T-helper 1 cell (primary cell): ENCODE measurements around the gene LRRC4.

Experiments used
- DNase-seq, 5 donors: peaks; one replicate each; pipeline ENCODE4 v3.0.0-alpha.2; 2012 to 2020
- total RNA-seq, 4 donors: gene quantifications; one replicate each; lab custom pipeline; 2026; lab: John Stamatoyannopoulos, UW

The LRRC4 gene
- 0.27 to 1.7 (median 0.42) reads per million in 4 donors for total RNA-seq

- peak in 1 of 5 donors; percentile 32 for DNase-seq
These were observed at the start of gene LRRC4 for GRCh38 chr7:128030654-128031611. Gene LRRC4 (minus strand): TSS chr7:128031437. CDS start chr7:128030640, 797 bp downstream.

DNA sequence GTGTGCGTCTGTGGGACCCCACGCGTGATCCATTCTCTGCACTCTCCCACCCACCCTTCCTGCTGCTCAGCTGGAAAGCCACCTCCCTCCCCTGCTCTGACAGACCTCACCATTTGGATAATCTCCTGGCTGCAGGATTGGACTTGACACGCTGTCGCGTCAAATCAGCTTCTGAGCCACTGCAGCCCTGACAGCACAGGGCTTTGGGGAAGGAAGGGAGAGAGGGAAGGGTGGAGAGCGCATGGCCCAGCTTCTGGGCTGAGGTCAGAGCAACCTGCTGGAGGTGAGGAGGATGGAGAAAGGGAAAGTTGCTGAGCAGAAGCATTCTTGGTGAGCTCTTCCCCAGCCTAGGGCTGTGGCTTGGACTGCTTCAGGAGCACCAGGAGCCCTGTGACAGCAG, 48.9 kb upstream of the LRRC4 start:
- DNase-seq, result no peak

GRCh38 chr7:128078309-128078708, 47.1 kb upstream of the LRRC4 start:
- no peak for DNase-seq

GRCh38 chr7:128076796-128077271, 45.6 kb upstream of the LRRC4 start:
- no peak for DNase-seq

DNA sequence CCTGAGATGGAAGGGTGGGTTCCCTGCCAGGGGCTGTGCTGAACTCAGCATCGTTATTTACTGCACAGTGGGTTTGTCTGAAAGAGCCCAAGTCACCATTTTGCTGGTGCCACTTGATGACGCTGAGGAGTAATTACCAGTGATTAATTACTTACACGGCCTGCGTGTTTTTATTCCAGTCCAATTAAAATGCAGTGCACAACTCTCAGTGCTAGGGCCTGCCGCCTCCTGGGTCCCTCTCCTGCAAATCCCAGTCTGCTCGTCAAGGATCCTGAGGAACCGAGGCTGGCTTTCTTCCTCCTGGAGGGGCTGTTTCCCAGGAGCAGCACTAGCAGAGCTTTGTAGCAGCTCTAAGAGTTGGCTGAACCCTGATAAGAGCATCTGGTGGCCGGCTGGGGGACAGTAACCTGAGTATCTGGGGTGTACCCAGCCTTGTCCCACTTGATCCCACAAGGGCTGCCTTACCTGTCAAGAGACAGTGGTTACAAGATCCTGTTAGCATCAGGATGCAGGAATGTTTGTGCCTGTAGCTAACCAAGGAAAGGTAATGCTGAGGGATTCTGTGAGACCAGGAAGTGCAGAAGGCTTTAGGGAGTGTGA, 45.1 kb upstream of the LRRC4 start:
- DNase-seq, result no peak

DNA sequence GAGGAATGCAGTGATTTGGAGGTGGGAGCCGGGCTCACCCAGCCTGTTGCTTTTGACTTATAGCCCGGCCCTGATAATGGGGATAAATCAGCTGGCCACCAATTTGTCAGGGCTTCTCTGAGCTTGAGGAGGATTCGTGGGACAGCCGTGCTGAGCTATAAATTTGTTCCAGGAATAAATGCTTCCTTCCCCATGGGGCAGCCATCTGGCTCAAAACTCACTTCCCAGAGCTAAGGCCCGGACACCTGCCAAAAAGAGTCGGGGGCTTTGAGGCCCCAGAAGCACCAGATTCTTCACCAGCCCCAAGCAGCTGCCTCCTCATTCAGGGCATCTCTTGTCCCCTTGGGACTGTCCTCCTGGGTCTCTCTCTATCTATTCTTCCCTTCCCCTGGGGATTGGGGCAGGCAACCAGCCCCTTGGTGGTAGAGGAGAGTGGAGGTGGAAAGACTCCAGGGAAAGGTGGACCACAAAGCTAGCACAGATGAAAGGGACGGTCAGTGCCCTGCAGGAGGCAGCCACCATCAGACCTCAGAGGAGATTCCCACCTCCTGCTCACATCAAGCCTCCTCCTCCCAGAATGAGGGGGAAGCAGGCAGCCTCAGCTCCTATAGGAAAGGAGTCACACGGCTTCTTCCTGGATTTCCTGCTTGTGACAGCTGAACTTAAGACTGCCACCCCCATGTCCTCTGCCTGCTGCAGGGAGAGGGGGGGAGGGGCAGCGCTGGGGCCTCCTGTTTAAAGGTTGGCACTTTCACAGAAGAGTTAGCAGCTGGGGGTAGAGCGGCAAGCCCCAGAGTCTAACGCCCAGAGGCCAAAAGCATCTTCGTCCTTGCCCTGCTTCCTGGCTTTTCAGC, 44.2 kb upstream of the LRRC4 start:
- no peak for DNase-seq

DNA sequence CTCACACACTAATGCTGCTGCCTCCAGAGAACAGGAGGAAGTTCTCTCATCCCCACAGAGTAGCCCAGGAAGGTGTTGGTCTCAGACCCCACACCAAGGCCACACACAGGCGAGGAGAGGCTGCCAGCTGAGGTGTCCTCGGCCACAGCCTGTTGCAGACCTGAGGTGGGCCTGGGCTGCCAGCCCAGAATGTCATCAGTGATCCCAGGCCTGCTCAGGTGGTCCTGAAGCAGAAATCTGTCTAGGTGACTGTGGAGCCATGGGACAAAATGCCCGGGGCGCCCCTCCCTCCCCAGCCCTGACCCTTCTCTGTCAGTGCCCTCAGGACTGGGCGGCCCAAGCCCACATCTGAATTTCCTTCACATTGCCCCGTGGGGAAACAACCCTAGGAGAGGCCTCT, 43.5 kb upstream of the LRRC4 start:
- DNase-seq, result no peak

DNA sequence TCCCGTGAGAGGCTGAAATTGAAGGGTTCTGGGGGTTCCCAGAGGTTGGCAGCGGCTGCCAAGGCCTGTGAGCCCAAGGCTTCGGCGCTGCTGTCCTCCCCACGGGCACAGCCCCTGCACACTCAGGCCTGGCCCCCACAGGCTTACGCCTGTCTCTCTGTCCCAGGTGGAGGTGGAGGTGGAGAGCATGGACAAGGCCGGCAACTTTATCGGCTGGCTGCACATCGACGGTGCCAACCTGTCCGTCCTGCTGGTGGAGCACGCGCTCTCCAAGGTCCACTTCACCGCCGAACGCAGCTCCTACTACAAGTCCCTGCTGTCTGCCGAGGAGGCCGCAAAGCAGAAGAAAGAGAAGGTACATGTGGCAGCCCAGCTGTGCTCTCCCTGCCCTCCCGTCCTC, 43.1 kb upstream of the LRRC4 start:
- no peak for DNase-seq

DNA sequence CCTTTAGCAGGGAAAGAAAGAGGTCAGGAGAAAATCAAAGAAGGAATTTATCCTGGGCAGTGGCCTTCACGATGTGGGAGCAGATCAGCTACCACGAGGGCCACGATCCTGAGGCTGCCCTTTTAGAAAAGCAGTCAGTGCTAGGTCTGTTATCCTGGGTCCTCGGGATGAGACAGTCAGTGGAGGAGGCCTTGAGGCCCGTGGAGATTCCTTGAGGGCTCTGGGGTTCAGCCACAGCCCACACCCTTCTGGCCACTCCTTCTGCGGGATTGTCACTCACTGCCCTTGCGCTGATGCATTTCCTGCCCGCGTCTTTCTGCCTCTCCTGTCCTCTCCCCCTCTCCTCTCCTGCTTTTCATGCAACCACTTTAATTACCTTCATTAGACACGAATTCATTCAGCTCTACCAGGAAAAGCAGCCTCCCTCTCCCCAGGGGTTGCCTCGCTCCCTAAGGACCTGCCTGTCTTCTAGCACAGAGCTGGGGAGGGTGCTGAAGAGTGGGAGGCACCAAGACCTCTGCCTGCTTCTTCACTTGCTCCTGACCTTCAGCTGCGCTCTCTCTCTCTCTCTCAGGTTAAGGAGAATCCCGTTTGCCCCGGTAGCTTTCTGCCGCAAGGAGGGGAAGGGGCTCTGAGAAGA, 42.6 kb upstream of the LRRC4 start:
- DNase-seq, result no peak

- no peak for DNase-seq
These were observed 40.6 kb upstream of the LRRC4 start for GRCh38 chr7:128071801-128072200.

DNA sequence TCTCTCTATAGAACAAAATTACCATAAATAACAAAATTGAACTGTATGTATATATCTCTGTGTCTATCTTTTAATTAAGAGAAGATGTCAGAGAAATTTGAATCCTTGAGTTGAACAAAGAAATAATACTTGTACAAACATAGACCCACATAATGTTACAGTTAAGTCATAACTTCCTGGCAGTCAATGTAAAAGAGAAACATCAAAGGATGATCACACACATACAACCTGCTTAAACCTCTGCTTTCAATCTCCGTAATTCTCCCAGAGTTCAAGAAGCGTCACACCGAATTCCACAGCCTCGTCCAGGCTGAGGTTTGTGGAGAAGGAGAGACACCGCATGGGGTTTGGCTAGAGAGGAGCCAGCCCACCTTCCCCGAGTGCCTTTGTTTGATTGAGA, 40.1 kb upstream of the LRRC4 start:
- DNase-seq, result no peak

DNA sequence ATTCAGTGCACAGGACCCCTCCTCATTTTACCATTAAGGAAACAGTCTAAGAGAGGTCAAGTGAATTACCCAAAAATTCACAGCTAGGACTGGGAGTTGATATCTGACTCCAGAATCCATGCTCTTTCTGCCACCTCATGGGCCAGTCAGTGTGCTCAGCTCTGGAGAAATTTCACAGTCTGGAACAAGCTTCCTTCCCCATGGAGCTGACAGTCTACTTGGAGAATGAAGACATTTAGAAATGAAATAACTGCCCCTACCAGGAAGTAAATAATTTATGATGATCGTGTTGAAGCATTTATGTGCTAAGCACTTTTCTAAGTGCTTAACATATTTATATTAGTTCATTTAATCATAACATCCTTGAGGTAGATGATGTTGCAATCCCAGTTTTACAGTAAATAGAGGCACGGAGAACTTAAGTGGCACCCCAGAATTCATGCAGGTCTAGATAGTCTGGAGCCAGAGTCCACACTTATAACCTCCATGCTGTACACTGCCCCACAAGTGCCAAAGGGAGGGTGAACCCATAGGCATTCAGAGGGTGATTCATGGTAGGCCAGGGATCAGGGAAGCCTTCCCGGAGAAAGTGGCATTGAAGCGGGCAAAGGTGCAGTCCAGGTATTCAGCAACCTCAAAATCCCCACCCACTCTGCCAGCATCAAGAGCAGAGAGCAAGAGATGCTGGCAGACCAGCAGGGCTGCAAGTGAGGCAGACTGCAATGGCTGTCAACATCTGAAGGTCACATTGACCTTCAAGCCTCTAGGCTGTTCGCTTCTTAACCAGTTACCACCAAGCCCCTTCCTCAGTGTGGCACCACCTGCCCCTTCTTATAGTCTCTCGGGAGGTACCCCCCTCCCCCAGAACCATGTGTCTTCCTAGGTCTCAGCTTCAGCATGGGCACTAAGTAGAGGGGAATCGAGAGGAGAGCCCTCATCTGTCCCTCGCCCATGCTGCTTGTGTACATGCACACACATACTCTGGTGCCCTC, 38.4 kb upstream of the LRRC4 start:
- no peak for DNase-seq

GRCh38 chr7:128068785-128069184, 37.5 kb upstream of the LRRC4 start:
- DNase-seq, result no peak

DNA sequence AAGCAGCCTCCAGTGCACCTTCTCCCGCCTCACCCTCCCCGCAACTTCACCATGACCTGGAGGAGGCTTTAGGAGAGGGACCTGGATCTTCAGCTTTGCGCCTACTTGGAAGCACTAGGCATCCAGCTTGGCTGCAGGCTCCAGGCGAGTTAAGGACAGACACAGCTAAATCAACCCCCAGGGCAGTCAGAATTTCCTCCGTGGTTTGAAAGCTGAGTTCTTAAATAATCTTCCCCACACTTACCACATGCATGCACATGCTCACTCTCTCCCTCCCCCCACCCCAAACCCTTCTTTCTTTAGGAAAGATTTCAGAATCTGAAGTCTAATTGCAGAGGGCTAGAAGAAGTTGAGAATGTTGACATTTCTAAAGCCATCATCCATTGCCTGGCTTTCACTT, 36.7 kb upstream of the LRRC4 start:
- no peak for DNase-seq

GRCh38 chr7:128066858-128067257, 35.6 kb upstream of the LRRC4 start:
- DNase-seq, result no peak

DNA sequence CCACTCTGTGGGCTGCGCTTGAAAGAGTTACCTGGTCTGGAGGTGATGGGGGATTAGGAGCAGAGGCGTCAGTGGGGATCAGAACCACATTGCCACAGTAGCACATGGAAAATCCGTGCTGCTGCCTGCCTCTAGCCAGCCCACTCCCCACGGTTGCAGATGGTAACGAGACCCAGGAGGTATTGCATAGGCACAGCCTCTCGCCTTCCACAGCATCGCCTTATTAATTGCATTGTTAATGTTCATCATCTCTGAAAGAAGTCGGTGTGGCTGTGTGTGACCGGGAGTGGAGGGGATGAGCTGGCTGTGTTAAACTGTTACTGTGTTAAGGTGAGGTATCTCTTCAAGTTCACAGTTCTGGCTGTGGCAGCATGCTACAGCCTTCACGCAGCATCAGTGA, 35.2 kb upstream of the LRRC4 start:
- no peak for DNase-seq

GRCh38 chr7:128065872-128066271, 34.6 kb upstream of the LRRC4 start:
- no peak for DNase-seq

DNA sequence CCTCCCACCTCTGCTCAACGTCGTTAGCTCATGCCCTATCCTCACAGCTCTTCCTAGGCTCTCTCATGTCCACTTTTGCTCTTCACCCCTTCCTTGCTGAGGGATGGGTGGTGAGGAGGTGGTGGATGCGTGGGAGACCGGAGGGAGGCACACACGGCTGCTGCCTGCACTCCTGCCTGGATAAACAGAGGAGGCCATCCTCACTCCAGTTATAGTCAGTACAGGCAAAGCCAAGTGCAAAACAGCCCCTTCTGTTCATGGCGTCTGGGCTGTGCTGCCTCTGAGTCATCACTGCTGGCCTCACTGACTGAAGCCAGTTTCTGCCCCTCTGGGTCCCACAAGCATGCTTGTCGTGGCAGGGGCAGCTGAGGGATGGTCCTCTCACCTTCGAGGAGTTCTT, 31.9 kb upstream of the LRRC4 start:
- DNase-seq, result no peak

GRCh38 chr7:128060018-128060417, 28.8 kb upstream of the LRRC4 start:
- DNase-seq, result no peak

GRCh38 chr7:128059143-128059988, 28.1 kb upstream of the LRRC4 start:
- DNase-seq, result peak in 2 of 5 donors; percentile 2 to 57
